NCI-H2227 (cell line): Measurements from ENCODE around the gene PHF5A.
"Not testable (repeated sequence)": the region's sequence is repeated elsewhere in the genome, so short reads cannot be mapped to it uniquely, and the experiment has no call there.

ENCODE experiments used
- DNase-seq: peaks from one replicate; lab custom pipeline; 2025; ENCODE audit not compliant: unreplicated experiment; lab: John Stamatoyannopoulos, UW

The PHF5A gene

GRCh38 chr22:41448189-41448808, 20.2 kb downstream of the PHF5A start:
- DNase-seq = peak; percentile 96

DNA sequence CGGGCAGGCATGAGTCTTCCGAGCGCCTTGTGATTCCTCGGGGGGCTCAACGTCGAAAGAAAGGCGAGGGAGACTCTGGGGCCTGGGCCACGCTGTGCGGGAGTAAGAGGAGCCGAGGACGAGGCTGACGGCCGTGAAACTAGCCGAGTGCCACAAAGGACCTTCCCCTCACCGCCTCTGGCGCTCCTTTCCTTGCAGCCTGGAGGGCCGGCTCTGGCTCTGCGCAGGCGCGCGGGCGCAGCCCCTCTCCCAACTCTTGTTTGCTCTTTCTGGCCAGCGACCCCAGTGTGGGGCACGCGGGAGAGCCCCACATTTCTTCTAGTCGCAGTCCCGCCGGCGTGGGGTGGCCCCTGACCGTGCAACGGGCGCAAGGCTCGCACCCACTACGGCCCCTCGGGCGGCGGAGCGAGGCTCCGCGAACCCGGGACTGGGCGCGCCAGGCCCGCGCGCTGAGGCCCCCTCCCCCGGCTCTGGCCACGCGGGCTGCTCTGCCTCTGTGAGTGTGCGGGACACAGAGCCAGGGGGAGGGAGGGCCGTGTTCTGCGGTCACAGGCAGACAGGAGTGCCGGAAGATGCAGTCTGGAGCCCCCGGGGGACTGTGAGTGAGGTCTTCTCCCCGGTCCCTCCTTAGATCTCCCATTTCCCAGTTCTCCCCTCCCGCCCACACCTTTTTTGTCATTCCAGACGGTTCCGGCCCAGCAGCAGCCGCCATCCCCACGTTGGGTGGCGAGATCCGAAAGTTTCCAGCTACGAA, 20.9 kb downstream of the PHF5A start:
- DNase-seq = peak; percentile 64

DNA sequence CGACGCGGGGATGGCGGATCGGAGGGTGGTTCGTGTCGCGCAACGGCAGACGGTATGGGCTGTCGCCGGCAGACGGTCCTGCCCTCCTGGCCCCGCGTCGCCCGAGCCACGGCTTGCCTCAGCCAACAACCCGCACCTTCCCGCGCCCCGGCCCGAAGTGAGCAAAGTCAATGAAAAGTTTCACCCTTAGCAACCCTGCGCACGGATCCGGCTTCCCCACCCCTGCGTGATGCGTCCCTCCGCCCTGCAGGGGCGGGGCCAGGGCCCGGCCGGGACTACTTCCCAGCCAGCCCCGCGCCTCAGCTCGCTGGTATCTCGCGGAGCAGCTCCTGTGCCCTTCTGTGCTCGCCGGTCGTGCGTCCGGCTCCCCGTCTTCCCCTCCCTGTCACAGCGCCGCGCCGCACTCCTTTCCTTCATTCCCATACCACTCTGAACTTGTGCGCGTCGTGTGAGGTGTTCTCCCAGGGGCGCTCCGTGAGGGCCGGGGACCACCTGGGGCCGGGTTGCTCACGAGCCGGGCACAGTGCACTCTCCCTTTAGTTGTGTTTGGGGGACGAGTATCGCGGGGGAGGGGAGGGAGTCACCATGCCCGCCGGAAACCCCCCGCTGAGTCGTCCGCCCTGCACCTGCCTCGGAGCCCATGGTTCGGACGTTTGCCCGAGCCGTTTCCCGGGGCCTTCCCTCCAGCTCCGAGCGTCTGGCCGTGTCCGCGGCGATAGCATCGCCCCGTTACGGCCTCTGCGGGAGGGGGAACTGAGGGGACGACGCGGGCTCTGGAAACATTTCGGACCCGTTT, 21.7 kb downstream of the PHF5A start, which contains the start of gene TOB2:
Gene TOB2, minus strand, starts transcription at position 163 of the 796 bp plus-strand sequence. CDS start 9,456 bp downstream, outside the sequence.
- peak; percentile 93 for DNase-seq

- peak; percentile 37 for DNase-seq
Observed at GRCh38 chr22:41446057-41446501, 22.4 kb downstream of the PHF5A start.

DNA sequence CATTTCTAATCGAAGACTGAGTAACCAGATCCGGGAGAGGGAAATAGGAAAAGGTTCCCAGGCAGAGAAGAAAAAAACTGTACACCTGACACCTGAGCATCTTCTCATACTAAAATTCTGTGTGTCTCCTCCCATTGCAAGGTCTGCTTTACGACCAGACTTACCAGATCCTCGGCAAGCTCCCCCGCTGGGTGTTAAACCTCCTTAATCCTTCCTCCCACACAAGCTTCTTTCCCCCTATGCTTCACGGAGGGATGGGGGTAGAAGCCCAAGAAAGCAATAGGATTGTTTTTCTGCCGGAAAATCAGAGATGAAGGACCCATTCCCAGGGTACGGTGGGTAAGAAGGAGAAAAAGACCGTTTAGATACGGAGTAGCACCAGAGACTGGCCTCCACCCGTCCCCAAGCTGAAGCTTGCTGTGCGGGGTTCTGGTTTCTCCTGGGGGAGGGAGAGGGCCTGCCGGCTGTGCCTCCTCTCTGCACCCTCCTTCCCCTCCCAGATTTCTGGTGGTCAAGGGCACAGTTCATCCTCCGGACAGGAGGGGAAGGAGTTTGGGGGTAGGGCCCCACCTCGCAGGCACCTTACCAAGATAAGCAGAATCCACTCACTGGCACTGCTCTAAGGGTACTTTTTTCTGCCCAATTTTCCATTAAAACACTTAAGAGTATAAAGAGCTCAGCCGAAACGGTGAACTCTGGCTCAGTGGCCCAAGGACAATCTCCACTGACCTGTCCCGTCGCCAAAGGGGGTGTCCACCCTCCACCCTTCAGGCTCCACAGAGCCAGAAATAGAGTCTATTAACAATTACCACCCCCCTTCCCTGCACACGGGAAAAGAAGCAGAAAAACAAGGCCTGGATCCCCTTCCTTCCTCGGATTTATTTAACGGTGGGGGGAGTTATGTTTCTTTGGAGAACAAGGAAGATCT, 23.1 kb downstream of the PHF5A start:
- peak; percentile 11 for DNase-seq

DNA sequence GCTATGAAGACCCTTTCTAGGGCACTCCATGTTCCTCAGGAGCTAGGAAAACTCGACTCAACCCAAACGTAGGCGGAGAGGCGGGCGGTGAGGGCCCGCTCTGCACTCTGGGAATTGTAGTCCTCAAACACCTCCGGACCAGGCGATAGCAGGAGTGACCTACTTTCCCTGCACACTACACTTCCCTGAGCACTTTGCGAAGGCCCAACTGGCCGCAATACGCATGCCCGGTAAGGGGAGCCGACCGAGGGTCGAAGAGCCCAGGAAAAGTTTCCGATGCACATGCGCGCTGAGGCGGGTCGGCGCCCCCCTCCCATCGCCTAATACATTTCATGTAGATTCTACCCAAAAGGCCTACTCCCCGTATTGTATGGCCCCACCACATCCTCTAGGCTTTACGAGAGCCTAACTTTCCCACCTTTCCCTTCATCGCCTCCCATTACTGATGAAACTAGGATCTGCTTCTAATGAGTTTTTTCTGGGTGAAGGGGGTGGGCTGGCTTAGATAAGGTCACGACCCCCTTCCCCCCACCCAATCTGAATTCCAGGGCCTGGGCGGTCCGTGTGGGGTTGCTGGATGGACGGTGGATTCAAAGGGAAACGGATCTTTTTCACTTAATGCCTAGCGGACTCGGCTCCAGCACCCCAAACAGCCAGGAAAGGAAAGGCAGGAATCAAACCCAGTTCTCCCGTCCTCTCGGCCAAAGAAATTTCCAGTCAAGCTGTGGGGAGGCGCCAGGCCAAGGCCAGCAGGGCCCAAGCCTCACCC, 23.9 kb downstream of the PHF5A start:
- peak; percentile 96 for DNase-seq

- no peak for DNase-seq
Observed at GRCh38 chr22:41442240-41442792, 26.2 kb downstream of the PHF5A start.

GRCh38 chr22:41440511-41440910, 28.0 kb downstream of the PHF5A start:
- DNase-seq = not testable (repeated sequence)

DNA sequence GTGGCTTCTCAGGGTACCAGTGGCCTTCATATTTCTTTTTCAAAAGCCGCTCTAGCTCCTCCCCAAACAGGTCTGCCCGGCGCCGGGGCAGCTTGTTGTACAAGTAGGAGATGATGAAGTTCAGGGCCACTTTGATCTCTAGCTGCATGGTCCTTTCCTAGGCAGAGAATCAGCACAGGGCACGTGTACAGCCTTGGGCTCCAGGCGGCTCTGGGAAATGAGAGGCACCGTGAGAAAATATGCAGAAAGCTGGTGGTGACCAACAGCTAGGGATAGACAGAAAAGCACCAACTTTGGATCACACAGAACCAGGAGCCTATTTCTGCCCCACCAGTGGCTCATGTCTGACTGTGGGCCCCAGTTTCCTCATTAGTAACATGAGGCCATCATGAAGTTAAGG, 31.3 kb downstream of the PHF5A start:
- DNase-seq = no peak

GRCh38 chr22:41436322-41437113, 32.0 kb downstream of the PHF5A start:
- DNase-seq = no peak

DNA sequence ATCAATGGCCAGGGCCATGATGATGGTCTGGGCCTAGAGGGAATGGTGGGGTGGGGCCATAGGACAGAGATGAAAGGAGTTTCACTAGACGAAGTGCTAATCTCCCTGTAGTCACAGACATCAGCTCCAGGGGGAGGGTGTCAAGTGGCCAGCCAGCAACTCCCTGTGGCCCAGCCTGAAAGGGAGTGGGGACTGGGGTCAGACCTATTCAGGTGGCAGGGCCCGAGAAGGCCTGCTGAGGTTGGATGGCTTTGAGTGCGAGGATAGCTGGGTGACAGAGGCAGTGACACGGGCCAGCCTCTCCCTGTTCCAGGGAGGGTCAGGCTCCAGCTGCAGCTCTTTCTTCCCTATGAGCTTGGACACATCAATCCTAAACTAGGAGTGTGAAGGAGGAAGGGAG, 32.9 kb downstream of the PHF5A start:
- DNase-seq = no peak

GRCh38 chr22:41434361-41435003, 34.0 kb downstream of the PHF5A start:
- not testable (repeated sequence) for DNase-seq

GRCh38 chr22:41433480-41433879, 35.0 kb downstream of the PHF5A start:
- DNase-seq = not testable (repeated sequence)

GRCh38 chr22:41431656-41432055, 36.8 kb downstream of the PHF5A start:
- no peak for DNase-seq

DNA sequence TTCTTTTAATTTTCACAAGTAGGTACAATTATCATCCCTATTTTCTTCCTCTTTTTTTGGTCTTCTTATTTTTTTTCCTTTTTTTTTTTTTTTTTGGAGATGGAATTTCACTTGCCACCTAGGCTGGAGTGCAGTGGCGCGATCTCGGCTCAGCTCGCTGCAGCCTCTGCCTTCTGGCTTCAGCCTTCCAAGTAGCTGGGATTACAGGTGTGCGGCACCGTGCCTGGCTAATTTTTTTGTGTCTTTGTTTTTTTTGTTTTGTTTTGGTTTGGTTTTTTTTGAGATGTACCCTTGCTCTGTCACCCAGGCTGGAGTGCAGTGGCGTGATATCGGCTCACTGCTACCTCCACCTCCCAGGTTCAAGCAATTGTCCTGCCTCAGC, 38.5 kb downstream of the PHF5A start:
- DNase-seq = no peak

DNA sequence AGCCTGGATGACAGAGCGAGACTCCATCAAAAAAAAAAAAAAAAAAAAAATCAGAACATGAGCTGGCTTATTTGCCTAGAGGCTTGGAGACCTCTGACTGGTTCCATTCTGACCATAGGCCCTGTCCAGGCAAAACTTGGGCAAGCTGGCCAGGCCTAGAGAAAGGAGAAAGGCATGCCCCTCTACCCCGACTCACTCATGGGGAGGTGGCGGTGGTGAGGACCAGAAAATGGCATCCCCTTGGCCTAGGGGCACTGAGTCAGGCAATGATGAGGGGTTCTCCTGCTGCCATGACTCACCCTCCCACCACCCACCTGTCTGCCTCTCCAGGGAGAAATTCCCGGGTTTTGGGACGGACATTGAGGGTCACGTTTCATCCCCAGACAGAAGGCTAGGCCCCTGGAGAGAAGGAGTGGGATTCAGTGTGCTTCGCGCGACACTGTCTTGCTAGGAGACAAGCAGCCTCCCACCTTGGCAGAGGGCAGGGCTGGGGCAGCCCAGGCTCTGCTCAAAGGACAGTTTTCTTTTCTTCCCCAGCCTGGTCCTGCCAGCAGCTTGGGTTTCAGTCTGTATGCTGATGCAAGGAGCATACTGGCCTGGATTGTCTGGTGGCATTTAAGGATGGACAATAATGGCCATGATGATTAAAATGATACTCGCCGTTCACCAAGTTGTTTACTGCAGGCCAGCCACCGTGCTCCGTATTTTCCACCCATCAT, 39.1 kb downstream of the PHF5A start:
- DNase-seq = no peak

GRCh38 chr22:41425660-41426365, 42.7 kb downstream of the PHF5A start:
- DNase-seq = no peak
